ENCODE results near the gene COX14.

Gene COX14

DNA sequence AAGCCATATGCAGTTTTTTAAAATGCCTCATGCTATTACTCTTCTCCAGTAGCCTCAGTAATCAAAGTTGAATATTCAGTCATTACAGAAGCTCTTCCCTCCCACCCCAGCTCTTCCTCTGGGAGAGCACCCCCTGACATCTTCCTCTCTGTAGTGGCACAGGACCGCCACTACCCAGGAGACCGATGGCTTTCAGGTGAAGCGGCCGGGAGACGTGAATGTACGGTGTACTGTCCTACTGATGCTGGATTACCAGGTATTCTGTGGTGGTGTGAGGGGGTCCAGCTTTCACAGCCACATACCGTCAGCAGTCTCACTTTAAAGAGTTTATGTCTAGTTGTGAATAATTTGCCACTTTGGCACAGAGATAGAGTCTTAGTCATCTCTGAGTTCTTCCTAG lies 22.3 kb upstream of the COX14 start:
- DNase-seq (ENCODE audit: insufficient read length, low spot score) (no peak), FAIRE-seq (no peak)
- TF ChIP-seq, protein P1, sequence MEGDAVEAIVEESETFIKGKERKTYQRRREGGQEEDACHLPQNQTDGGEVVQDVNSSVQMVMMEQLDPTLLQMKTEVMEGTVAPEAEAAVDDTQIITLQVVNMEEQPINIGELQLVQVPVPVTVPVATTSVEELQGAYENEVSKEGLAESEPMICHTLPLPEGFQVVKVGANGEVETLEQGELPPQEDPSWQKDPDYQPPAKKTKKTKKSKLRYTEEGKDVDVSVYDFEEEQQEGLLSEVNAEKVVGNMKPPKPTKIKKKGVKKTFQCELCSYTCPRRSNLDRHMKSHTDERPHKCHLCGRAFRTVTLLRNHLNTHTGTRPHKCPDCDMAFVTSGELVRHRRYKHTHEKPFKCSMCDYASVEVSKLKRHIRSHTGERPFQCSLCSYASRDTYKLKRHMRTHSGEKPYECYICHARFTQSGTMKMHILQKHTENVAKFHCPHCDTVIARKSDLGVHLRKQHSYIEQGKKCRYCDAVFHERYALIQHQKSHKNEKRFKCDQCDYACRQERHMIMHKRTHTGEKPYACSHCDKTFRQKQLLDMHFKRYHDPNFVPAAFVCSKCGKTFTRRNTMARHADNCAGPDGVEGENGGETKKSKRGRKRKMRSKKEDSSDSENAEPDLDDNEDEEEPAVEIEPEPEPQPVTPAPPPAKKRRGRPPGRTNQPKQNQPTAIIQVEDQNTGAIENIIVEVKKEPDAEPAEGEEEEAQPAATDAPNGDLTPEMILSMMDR (IDR thresholded peaks at IDR 0.05; ENCODE audit: insufficient read depth, missing control alignments), result no peak

DNA sequence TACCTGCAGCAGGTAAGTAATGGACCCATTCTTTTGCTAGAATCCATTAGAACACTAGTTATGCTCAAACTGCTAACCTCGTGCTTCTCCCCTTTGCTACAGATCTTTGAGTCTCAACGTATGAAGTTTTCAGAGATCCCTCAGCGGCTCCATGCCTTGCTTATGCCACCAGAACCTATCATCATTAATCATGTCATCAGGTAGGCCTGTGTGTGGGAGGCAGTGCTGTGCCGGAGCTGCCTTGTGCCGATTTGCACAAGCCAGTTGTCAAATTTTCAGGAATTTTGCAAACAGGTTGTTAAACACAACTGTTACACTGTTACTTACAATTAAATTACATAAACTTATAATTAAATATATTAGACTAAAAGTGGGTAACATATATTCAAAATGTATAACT lies 21.6 kb upstream of the COX14 start:
- DNase-seq (ENCODE audit: insufficient read length, low spot score) (no peak), FAIRE-seq (no peak)
- TF ChIP-seq, protein P1 (IDR thresholded peaks at IDR 0.05; ENCODE audit: insufficient read depth, missing control alignments), result no peak

DNA sequence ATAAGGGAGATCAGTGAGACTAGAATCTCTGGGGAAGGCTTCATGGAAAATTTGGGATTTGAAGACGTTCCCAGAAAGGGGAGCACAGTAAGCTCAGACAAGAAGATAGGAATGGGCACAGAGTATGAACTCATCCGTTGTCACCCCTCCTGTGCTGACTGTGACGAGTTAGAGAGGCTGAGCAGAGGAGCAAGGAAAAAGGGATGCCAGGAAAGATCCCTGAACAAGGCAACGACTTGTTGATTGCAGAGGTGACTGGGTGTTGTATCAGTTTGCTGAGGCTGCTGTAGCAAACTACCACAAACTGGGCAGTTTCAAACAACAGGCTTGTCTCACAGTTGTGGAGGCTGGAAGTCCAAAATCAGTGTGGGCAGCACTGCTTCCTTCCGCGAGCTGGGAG lies 14.1 kb upstream of the COX14 start:
- FAIRE-seq (no peak), DNase-seq (ENCODE audit: insufficient read length, low spot score) (no peak)
- TF ChIP-seq, protein P1 (IDR thresholded peaks at IDR 0.05; ENCODE audit: insufficient read depth, missing control alignments), result no peak

DNA sequence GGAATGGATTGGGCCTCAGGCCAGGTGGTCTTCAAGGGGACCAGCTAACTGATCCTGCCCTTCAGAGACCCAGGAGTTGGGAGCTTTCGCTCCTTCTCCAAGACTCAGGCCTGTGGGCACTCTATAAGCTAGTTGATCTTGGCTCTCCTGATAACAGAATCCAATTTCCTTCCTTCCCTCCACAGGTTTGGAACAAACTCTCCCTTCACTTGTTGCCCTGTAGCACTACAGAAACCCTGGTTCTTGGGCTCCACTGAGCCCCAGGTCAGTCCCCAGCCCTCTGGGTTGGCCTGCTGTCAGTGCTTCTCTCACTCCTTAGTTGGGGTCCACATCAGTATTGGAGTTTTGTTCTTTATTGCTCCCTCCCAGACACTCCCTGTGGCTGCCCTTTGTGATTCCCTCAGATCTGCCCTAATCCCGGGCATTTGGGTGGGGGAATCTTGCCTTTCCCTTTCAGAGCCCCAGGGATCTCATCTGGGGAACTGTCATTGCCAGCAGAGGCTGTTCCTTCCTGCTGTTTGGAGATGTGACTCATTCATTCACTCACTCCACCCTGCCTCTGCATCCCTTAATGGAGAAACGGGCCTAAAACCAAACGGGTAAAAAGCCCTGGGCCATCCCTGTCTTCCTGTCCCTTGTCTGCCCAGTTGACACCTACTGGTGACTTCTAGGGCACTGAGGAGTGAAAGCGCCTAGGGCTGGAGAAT lies 12.6 kb upstream of the COX14 start:
- no peak for DNase-seq (ENCODE audit: insufficient read length, low spot score)
- TF ChIP-seq, protein P1 (IDR thresholded peaks at IDR 0.05; ENCODE audit: insufficient read depth, missing control alignments), result no peak
- no peak for FAIRE-seq

DNA sequence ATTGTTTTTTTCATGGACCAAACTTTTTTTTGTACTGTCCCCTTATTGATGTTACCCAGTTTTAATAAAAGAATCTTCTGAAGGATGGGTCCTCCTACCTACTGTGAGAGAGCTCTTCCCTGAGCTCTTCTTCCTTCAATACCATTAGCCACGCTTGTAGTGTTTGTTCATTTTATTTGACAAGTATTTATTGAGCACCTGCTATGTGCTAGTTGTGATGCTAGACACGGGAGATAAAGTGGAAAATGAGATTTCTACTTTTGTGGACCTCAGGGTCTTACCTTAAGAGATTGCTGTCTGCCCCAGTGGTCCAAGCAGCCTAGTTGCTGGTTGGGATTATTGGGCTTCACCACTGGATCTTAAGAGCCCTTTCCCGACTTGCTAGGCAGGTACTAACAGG lies 11.5 kb upstream of the COX14 start:
- no peak for FAIRE-seq
- TF ChIP-seq, protein P1 (IDR thresholded peaks at IDR 0.05; ENCODE audit: insufficient read depth, missing control alignments), result no peak
- no peak for DNase-seq (ENCODE audit: insufficient read length, low spot score)

DNA sequence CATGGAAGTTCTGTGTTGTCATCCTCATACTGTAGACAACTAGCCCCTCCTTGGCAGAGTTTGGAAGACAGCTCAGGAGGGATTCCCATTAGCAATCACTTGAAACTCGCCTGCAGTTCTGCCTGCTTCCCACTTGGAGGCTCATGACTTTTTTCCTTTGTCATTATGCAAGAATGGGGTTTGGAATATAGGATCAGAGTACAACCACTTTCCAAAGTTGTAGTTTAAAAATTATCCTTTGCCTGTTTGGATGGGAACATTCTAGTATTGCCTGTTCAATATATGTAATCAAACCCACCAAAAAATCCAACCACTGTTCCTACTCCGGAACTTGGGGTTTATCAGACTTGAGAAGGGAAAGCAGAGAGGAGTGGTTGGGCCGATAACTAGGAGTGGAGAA lies 10.4 kb upstream of the COX14 start:
- TF ChIP-seq, protein P1 (IDR thresholded peaks at IDR 0.05; ENCODE audit: insufficient read depth, missing control alignments), result peak; percentile 38
- FAIRE-seq (no peak), DNase-seq (ENCODE audit: insufficient read length, low spot score) (no peak)

DNA sequence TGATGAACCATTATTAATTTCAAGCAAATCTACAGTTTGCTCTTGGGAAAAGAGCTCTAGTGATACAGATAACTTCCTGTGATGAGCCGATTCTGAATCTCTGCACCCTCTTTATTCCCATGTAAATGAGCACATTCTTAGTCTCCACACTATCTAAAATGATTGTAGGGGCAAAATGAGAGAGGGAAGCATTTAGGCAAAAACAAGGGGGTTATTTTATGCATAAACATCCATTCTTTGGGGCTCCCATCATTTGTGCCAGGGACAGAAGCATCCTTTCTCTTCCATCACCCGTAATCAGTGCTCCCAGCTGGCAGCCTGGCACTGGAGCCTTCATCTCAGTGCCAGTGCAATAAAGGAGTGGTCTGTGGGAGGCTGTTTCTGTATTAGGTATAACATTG lies 9.9 kb upstream of the COX14 start:
- DNase-seq (ENCODE audit: insufficient read length, low spot score) (no peak), FAIRE-seq (no peak)
- TF ChIP-seq, protein P1 (IDR thresholded peaks at IDR 0.05; ENCODE audit: insufficient read depth, missing control alignments), result no peak
